ENCODE measurements around the gene NRG3.

GRCh38 chr10:81950358-81950757 is 75.4 kb downstream of the NRG3 start:
- no peak for TF ChIP-seq CTCF (IDR thresholded peaks at IDR 0.05)
- TF ChIP-seq POLR2A (IDR thresholded peaks at IDR 0.05) = no peak

Measured in testis (tissue), 2 donors.